GM21390 (cell line): Measurements from ENCODE around the gene PCDHA4.
"Not testable (repeated sequence)": the region's sequence is repeated elsewhere in the genome, so short reads cannot be mapped to it uniquely, and the experiment has no call there.

Experiments
- ATAC-seq: cut with Tn5 transposase; IDR thresholded peaks from one replicate; pipeline ENCODE4 v1.9.1; 2021; ENCODE audit not compliant: unreplicated experiment

The PCDHA4 gene

DNA sequence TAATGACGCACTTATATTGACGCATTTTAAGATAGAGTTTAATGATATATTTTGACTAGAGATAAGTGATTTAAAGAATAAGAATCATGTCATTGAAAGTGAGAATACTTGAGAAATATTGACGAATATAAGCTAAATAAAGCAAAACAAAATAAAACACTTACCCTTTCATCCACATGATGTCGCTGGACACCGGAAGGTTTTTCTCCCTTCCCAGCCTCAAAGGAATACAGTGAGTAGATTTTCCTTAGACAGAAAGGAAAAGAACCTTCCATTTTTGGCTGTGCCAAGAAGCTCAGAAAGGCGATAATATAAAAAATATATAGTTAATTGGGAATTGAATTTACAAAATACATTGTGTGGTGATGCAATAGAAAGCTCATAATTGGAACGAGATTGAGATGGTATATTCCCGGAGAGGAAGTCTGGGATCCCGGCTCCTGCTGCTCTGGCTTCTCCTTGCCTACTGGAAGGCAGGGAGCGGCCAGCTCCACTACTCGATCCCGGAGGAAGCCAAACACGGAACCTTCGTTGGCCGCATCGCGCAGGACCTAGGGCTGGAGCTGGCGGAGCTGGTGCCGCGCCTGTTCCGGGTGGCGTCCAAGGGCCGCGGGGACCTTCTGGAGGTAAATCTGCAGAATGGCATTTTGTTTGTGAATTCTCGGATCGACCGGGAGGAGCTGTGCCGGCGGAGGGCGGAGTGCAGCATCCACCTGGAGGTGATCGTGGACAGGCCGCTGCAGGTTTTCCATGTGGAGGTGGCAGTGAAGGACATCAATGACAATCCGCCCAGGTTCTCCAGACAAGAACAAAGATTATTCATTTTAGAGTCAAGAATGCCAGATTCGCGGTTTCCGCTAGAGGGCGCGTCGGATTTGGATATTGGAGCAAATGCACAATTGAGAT lies 14.8 kb downstream of the PCDHA4 start, which contains the start of gene PCDHA5:
TSS of gene PCDHA5 (plus strand) at position 239 of the 906 bp plus-strand sequence.
- ATAC-seq: no peak

DNA sequence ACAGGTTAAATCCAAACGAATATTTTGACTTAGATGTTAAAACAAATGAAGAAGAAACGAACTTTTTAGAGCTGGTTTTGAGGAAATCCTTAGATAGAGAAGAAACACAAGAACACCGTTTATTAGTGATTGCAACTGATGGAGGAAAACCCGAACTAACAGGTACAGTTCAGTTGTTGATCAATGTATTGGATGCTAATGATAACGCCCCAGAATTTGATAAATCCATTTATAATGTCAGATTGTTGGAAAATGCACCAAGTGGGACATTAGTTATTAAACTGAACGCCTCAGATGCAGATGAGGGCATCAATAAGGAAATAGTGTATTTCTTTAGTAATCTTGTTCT lies 15.4 kb downstream of the PCDHA4 start:
- ATAC-seq: no peak

DNA sequence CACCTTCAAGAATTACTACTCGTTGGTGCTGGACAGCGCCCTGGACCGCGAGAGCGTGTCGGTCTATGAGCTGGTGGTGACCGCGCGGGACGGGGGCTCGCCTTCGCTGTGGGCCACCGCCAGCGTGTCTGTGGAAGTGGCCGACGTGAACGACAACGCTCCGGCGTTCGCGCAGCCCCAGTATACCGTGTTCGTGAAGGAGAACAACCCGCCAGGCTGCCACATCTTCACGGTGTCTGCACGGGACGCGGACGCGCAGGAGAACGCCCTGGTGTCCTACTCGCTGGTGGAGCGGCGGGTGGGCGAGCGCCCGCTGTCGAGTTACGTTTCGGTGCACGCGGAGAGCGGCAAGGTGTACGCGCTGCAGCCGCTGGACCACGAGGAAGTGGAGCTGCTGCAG lies 16.1 kb downstream of the PCDHA4 start:
- ATAC-seq: not testable (repeated sequence)

DNA sequence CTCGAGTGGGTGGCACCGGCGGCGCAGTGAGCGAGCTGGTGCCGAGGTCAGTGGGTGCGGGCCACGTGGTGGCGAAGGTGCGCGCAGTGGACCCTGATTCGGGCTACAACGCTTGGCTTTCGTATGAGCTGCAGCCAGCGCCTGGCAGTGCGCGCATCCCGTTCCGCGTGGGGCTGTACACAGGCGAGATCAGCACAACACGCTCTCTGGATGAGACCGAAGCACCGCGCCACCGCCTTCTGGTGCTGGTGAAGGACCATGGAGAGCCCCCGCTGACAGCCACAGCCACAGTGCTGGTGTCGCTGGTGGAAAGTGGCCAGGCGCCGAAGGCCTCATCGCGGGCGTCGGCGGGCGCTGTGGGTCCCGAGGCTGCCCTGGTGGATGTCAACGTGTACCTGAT lies 16.6 kb downstream of the PCDHA4 start:
- ATAC-seq: no peak

DNA sequence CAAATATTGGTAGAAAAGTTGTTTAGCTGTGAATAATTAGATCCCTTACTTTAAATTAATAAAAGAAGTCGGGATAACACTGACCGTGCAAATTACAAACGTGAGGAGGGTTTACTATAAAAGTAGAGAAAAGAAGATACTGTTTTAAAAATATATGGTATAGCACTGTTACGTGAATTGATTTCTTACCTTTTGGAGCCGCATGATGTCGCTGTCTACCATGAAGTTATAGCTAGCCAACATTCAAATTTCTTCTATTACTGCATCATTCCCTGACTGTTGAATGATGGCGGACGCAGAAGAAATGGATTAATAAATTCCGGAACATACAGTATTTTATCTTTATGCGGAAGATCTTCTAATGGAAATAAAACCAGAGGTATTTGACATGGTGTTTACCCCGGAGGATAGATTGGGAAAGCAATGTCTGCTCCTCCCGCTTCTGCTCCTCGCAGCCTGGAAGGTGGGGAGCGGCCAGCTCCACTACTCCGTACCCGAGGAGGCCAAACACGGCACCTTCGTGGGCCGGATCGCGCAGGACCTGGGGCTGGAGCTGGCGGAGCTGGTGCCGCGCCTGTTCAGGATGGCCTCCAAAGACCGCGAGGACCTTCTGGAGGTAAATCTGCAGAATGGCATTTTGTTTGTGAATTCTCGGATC lies 21.0 kb downstream of the PCDHA4 start, which contains the start of gene PCDHA6:
TSS of gene PCDHA6 (plus strand) at position 257 of the 658 bp plus-strand sequence. CDS start at position 389, 132 bp downstream.
- ATAC-seq: no peak

DNA sequence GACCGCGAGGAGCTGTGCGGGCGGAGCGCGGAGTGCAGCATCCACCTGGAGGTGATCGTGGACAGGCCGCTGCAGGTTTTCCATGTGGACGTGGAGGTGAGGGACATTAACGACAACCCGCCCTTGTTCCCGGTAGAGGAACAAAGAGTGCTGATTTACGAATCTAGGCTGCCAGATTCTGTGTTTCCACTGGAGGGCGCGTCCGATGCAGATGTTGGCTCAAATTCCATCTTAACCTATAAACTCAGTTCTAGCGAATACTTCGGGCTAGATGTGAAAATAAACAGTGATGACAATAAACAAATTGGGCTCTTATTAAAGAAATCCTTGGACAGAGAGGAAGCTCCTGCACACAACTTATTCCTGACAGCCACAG lies 21.5 kb downstream of the PCDHA4 start:
- ATAC-seq: no peak

DNA sequence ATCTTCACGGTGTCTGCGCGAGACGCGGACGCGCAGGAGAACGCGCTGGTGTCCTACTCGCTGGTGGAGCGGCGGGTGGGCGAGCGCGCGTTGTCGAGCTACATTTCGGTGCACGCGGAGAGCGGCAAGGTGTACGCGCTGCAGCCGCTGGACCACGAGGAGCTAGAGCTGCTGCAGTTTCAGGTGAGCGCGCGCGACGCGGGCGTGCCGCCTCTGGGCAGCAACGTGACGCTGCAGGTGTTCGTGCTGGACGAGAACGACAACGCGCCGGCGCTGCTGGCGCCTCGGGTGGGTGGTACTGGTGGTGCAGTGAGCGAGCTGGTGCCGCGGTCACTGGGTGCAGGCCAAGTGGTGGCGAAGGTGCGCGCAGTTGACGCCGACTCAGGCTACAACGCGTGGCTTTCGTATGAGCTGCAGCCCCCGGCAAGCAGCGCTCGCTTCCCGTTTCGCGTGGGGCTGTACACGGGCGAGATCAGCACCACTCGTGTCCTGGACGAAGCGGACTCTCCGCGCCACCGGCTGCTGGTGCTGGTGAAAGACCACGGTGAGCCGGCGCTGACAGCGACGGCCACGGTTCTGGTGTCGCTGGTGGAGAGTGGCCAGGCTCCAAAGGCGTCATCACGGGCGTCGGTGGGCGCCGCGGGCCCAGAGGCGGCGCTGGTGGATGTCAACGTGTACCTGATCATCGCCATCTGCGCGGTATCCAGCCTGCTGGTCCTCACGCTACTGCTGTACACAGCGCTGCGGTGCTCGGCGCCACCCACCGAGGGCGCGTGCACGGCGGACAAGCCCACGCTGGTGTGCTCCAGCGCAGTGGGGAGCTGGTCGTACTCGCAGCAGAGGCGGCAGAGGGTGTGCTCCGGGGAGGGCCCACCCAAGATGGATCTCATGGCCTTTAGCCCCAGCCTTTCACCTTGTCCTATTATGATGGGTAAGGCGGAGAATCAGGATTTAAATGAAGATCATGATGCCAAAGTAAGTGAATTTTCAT lies 22.9 kb downstream of the PCDHA4 start:
- ATAC-seq: not testable (repeated sequence)

DNA sequence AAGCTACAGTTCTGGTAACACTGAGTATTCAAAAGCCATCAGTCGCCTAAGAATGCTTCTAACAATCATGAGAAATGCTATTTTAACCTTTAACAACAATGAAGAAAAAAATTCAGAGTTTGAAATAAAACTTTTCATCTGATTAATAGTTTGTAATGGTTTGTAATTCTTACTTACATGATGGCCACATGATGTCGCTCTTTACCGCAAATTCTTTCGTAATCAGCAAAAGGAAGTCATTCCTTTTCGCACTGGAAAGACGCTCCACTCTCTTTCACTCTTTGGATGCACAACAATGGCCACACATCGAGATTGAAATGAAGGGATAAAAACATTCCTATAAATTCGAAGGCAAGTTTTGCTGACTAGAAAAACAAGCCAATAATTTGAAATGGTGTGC lies 27.1 kb downstream of the PCDHA4 start, which contains the start of gene PCDHA7:
TSS of gene PCDHA7 (plus strand) at position 277 of the 400 bp plus-strand sequence. CDS start at position 392, 115 bp downstream.
- no peak for ATAC-seq

DNA sequence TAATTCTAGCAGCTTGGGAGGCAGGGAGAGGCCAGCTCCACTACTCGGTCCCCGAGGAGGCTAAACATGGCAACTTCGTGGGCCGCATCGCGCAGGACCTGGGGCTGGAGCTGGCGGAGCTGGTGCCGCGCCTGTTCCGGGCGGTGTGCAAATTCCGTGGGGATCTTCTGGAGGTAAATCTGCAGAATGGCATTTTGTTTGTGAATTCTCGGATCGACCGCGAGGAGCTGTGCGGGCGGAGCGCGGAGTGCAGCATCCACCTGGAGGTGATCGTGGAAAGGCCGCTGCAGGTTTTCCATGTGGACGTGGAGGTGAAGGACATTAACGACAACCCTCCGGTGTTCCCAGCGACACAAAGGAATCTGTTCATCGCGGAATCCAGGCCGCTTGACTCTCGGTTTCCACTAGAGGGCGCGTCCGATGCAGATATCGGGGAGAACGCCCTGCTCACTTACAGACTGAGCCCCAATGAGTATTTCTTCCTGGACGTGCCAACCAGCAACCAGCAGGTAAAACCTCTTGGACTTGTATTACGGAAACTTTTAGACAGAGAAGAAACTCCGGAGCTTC lies 27.7 kb downstream of the PCDHA4 start:
- ATAC-seq: not testable (repeated sequence)

DNA sequence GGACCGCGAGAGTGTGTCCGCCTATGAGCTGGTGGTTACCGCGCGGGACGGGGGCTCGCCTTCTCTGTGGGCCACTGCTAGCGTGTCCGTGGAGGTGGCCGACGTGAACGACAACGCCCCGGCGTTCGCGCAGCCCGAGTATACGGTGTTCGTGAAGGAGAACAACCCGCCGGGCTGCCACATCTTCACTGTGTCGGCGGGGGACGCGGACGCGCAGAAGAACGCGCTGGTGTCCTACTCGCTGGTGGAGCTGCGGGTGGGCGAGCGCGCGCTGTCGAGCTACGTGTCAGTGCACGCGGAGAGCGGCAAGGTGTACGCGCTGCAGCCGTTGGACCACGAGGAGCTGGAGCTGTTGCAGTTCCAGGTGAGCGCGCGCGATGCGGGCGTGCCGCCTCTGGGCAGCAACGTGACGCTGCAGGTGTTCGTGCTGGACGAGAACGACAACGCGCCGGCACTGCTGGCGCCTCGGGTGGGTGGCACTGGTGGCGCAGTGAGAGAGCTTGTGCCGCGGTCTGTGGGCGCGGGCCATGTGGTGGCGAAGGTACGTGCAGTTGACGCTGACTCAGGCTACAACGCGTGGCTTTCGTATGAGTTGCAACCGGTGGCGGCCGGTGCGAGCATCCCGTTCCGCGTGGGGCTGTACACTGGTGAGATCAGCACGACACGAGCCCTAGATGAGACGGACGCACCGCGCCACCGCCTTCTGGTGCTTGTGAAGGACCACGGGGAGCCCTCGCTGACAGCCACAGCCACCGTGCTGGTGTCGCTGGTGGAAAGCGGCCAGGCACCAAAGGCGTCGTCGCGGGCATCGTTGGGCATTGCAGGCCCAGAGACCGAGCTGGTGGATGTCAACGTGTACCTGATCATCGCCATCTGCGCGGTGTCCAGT lies 29.0 kb downstream of the PCDHA4 start:
- ATAC-seq: no peak

DNA sequence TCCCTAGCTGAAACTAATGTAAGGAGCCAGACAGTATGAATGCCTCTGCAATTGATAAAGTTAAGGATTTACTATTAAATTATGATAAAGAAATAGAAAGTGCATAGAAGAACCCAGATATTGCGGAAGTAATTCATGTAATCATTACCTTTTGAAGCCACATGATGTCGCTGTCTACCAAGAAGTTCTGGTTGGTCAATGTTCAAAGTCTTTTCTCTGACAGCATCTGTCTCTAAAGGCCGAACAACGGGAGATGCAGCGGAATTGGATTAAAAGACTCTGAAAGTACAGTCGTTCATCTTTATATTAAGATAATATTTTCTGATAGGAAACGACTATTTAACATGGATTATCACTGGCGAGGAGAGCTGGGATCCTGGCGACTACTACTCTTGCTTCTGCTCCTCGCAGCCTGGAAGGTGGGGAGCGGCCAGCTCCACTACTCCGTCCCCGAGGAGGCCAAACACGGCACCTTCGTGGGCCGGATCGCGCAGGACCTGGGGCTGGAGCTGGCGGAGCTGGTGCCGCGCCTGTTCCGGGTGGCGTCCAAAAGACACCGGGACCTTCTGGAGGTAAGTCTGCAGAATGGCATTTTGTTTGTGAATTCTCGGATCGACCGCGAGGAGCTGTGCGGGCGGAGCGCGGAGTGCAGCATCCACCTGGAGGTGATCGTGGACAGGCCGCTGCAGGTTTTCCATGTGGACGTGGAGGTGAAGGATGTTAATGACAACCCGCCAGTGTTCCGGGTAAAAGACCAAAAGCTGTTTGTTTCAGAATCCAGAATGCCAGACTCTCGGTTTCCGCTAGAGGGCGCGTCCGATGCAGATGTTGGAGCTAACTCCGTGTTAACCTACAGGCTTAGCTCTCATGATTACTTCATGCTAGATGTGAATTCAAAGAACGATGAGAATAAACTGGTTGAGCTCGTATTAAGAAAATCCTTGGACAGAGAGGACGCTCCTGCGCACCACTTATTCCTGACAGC lies 34.4 kb downstream of the PCDHA4 start, which contains the start of gene PCDHA8:
TSS of gene PCDHA8 (plus strand) at position 210 of the 985 bp plus-strand sequence. CDS start at position 345, 135 bp downstream.
- no peak for ATAC-seq

DNA sequence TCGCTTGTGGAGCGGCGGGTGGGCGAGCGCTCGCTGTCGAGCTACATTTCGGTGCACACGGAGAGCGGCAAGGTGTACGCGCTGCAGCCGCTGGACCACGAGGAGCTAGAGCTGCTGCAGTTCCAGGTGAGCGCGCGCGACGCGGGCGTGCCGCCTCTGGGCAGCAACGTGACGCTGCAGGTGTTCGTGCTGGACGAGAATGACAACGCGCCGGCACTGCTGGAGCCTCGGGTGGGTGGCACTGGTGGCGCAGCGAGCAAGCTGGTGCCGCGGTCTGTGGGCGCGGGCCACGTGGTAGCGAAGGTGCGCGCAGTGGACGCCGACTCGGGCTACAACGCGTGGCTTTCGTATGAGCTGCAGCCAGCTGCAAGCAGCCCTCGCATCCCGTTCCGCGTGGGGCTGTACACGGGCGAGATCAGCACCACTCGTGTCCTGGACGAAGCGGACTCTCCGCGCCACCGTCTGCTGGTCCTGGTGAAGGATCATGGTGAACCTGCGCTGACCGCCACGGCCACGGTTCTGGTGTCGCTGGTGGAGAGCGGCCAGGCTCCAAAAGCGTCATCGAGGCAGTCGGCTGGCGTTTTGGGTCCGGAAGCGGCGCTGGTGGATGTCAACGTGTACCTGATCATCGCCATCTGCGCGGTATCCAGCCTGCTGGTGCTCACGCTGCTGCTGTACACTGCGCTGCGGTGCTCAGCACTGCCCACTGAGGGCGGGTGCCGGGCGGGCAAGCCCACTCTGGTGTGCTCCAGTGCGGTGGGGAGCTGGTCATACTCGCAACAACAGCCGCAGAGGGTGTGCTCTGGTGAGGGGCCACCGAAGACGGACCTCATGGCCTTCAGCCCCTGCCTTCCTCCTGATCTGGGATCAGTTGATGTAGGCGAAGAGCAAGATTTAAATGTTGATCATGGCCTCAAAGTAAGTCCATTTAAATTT lies 36.2 kb downstream of the PCDHA4 start:
- no peak for ATAC-seq

DNA sequence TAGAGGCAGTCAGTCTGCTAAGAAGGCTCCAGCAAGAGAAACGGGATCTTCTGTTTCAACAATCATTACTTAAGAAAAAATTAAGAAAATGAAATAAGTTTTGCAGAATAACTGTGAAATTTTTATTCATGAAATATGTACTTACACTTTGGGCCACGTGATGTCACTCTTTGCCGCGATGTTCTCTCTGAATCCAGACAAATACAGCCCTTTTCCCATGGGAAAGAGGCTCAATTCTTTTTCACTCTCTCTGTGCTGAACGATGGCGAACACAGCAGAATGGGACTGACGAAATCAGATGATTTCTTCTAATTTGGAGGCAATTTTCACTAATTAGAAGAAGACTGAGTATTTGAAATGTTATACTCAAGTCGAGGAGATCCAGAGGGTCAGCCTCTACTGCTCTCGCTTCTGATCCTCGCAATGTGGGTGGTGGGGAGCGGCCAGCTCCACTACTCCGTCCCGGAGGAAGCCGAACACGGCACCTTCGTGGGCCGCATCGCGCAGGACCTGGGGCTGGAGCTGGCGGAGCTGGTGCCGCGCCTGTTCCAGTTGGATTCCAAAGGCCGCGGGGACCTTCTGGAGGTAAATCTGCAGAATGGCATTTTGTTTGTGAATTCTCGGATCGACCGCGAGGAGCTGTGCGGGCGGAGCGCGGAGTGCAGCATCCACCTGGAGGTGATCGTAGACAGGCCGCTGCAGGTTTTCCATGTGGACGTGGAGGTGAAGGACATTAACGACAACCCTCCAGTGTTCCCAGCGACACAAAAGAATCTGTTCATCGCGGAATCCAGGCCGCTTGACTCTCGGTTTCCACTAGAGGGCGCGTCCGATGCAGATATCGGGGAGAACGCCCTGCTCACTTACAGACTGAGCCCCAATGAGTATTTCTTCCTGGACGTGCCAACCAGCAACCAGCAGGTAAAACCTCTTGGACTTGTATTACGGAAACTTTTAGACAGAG lies 41.6 kb downstream of the PCDHA4 start, which contains the start of gene PCDHA9:
TSS of gene PCDHA9 (plus strand) at position 244 of the 964 bp plus-strand sequence. CDS start at position 358, 114 bp downstream.
- not testable (repeated sequence) for ATAC-seq

DNA sequence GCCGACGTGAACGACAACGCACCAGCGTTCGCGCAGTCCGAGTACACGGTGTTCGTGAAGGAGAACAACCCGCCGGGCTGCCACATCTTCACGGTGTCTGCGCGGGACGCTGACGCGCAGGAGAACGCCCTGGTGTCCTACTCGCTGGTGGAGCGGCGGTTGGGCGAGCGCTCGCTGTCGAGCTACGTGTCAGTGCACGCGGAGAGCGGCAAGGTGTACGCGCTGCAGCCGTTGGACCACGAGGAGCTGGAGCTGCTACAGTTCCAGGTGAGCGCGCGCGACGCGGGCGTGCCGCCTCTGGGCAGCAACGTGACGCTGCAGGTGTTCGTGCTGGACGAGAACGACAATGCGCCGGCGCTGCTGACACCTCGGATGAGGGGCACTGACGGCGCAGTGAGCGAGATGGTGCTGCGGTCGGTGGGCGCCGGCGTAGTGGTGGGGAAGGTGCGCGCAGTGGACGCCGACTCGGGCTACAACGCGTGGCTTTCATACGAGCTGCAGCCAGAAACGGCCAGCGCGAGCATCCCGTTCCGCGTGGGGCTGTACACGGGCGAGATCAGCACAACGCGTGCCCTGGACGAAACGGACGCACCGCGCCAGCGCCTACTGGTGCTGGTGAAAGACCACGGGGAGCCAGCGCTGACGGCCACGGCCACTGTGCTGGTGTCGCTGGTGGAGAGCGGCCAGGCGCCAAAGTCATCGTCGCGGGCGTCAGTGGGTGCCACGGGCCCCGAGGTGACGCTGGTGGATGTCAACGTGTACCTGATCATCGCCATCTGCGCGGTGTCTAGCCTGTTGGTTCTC lies 43.2 kb downstream of the PCDHA4 start:
- ATAC-seq: not testable (repeated sequence)
